Testis (tissue), 3 donors: ENCODE measurements around the gene TINAGL1. TPM values are rescaled to one million over a fixed set of nuclear protein-coding genes. Genes with fewer than 3 reads are reported as not detected.

Experiments
- DNase-seq: peaks from one replicate; pipeline ENCODE4 v3.0.0-alpha.2; 2019
- H3K27ac ChIP-seq, 2 donors: fragments of 200-600 bp; sonication (generic); one replicate each; pipeline ENCODE4 v1.5.1; 2019
- H3K27me3 ChIP-seq: fragments of 200-600 bp; sonication (generic); one replicate; pipeline ENCODE4 v1.5.1; 2019
- H3K36me3 ChIP-seq: fragments of 200-600 bp; sonication (generic); one replicate; pipeline ENCODE4 v1.5.1; 2017; ENCODE audit warnings: low read depth; ENCODE audit errors: missing control alignments
- H3K4me1 ChIP-seq: fragments of 200-600 bp; sonication (generic); one replicate; pipeline ENCODE4 v1.5.1; 2019
- H3K4me3 ChIP-seq, 2 donors: fragments of 200-600 bp; sonication (generic); one replicate each; pipeline ENCODE4 v1.5.1; 2017 to 2019
- H3K9me3 ChIP-seq: fragments of 200-600 bp; sonication (generic); one replicate; pipeline ENCODE4 v1.5.1; 2017
- POLR2A ChIP-seq: fragments of 450-650 bp; IDR thresholded peaks from one replicate; pipeline ENCODE4 v1.6.1; 2017; ENCODE audit warnings: antibody characterized with exemption, mild to moderate bottlenecking, moderate library complexity
- WGBS, 2 donors: methylation state at CpG; one replicate each; pipeline ENCODE4 v1.1.5; 2018; 5-methylcytosine and 5-hydroxymethylcytosine counted together
- intact Hi-C: fragments of 100-400 bp; cut with DNase I; formaldehyde crosslinking; loops from one replicate; pipeline ENCODE4 v1.15.1; 2023; ENCODE audit warnings: low total_unique reads
- polyA plus RNA-seq: library from polyadenylated mRNA; stranded (reverse); fragments of 350-450 nt; fragmentation: Illumina TruSeq; extraction: RNeasy Lipid Tissue Mini Kit (QIAGEN cat#74804); gene quantifications from one replicate; pipeline ENCODE4 v1.2.3, GENCODE V29; 2014; ENCODE audit warnings: low read depth, low replicate concordance; ENCODE audit not compliant: insufficient read depth
- total RNA-seq, 2 donors: library from RNA; depleted of rRNA; stranded (reverse); fragments of >200 nt; gene quantifications; one replicate each; pipeline ENCODE4 v1.2.3, GENCODE V29; 2016
- TF ChIP-seq, protein P1 (sequence below), 3 experiments: fragments of 450-650 bp in 2 of 3; fragments of 200-600 bp in 1 of 3; sonication (generic) in 1 of 3; IDR thresholded peaks; one replicate each; pipeline ENCODE4 v1.5.1; 2016 to 2019; ENCODE audit warnings: antibody characterized with exemption in 3 of 3, mild to moderate bottlenecking in 2 of 3, moderate library complexity in 1 of 3

TINAGL1 gene
- total and polyA plus RNA-seq, 3 donors from 2014 or later, result 16.4 to 24.6 (median 23.2) TPM

- 88 to 90% methylated on average over 1 of the region's 1 CpG for WGBS, 2 donors
- H3K4me3 ChIP-seq, result no peak overlapping the region
- no peaks in the 10 kb centered on the region for H3K36me3 ChIP-seq
- TF ChIP-seq, protein P1, sequence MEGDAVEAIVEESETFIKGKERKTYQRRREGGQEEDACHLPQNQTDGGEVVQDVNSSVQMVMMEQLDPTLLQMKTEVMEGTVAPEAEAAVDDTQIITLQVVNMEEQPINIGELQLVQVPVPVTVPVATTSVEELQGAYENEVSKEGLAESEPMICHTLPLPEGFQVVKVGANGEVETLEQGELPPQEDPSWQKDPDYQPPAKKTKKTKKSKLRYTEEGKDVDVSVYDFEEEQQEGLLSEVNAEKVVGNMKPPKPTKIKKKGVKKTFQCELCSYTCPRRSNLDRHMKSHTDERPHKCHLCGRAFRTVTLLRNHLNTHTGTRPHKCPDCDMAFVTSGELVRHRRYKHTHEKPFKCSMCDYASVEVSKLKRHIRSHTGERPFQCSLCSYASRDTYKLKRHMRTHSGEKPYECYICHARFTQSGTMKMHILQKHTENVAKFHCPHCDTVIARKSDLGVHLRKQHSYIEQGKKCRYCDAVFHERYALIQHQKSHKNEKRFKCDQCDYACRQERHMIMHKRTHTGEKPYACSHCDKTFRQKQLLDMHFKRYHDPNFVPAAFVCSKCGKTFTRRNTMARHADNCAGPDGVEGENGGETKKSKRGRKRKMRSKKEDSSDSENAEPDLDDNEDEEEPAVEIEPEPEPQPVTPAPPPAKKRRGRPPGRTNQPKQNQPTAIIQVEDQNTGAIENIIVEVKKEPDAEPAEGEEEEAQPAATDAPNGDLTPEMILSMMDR (IDR thresholded peaks at IDR 0.05), result no peak
- no peak for TF ChIP-seq POLR2A
- DNase-seq, result no peak
- H3K9me3 ChIP-seq, result no peaks in the 10 kb centered on the region
- intact Hi-C loops, result no loop called here
- peaks cover 36% of the 10 kb centered on the region for H3K4me1 ChIP-seq
- no peak overlapping the region for H3K27ac ChIP-seq
- H3K27me3 ChIP-seq, result no peaks in the 10 kb centered on the region
These were observed 5.4 kb upstream of the TINAGL1 start for GRCh38 chr1:31570906-31571305.

DNA sequence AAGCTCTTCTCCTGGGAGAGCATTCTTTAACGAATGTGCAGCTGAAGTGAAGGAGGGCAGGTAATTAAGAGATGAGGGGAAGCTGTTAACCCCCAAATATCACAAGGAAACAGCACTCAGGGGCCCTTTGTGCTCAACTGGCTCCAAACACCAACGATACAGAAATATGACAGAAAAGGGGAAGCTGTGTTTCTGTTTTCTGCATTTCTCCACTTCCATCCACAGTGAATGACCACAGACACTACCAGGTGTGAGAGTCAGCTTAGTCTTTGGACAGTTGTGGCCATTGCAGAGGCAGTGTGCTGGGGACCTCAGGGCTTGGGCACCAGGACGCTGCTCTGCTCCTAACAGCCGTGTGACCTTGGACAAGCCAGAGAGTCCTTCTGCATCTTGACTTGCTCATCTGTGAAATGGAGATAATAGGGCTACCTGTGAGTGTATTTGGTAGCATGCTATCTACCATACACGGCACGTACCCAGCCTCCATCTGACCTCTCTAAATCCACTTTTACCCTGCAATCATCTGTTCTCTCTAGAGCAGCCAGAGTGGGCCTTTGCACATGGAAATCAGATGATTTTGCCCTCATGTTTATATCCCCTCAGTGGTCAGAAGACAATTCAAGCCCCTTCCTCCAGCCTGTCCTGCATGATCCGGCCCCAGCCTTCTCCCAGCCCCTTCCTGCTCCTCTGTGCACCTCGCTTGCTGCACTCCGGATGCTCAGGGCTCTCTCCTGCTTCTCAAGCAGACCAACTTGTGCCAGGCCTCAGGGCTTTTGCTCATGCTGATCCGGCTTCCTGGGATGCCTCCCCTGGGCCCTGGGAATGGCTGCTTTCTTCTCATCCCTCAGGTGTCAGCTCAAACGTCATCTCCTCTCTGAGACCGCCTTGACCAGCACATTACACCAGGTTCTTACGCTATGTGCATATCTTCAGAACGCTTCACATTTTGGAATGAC lies 4.7 kb upstream of the TINAGL1 start:
- TF ChIP-seq, protein P1 (IDR thresholded peaks at IDR 0.05), result no peak
- no peak for TF ChIP-seq POLR2A
- H3K27ac ChIP-seq, result no peak overlapping the region

GRCh38 chr1:31572323-31573104 lies 3.8 kb upstream of the TINAGL1 start:
- WGBS, 2 donors, result 87% methylated on average over 7 of the region's 7 CpGs
- DNase-seq, result no peak
- intact Hi-C loops, result no loop called here

More for the DNA sequence above, 4.7 kb upstream of the TINAGL1 start:
- peaks cover 41% of the 10 kb centered on the region for H3K4me1 ChIP-seq
- no peaks in the 10 kb centered on the region for H3K9me3 ChIP-seq
- H3K27me3 ChIP-seq, result no peaks in the 10 kb centered on the region
- peak; percentile 9 for DNase-seq
- no peaks in the 10 kb centered on the region for H3K36me3 ChIP-seq
- 82 to 87% methylated on average over 14 of the region's 14 CpGs for WGBS, 2 donors
- no peak overlapping the region for H3K4me3 ChIP-seq
- intact Hi-C loops, result no loop called here

DNA sequence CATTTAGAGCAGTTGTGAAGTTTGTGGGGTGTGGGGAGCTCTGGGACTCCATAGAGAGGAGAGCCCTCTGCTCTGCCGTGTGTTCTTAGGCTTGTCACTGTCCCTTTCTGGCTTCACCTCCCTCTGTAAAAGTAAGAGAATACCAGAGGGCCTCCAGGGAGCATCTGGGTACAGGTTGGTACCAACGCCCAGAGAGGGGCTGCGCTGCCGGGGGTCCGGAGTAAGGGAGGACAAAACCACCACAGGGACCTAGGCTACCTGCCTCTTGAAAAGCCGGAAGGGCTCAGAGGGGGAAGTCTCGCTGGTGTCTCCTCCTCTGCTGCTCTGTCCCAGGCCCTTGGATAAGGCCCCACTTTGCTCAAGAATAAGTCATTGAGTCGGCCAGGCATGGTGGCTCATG lies 3.1 kb upstream of the TINAGL1 start:
- intact Hi-C loops, result no loop called here
- H3K9me3 ChIP-seq, result no peaks in the 10 kb centered on the region
- peak overlapping the region in 1 of 2 donors; percentile 45 for H3K27ac ChIP-seq
- TF ChIP-seq, protein P1 (IDR thresholded peaks at IDR 0.05), result no peak
- TF ChIP-seq POLR2A, result no peak
- peak; percentile 10 for DNase-seq
- no peaks in the 10 kb centered on the region for H3K36me3 ChIP-seq
- no peak overlapping the region for H3K4me3 ChIP-seq
- 63 to 85% methylated on average over 1 to 8 of the region's 8 CpGs for WGBS, 2 donors
- no peaks in the 10 kb centered on the region for H3K27me3 ChIP-seq
- H3K4me1 ChIP-seq, result peaks cover 41% of the 10 kb centered on the region

More at GRCh38 chr1:31572323-31573104, 3.8 kb upstream of the TINAGL1 start:
- Histone ChIP-seq H3K4me3 (no peak overlapping the region), H3K27ac (no peak overlapping the region), H3K36me3 (no peaks in the 10 kb centered on the region), H3K4me1 (peaks cover 41% of the 10 kb centered on the region), H3K9me3 (no peaks in the 10 kb centered on the region), H3K27me3 (no peaks in the 10 kb centered on the region)
- TF ChIP-seq, protein P1 (IDR thresholded peaks at IDR 0.05), result no peak
